ENCODE results near the gene MT1X. TPM values are rescaled to one million over a fixed set of nuclear protein-coding genes. Genes with fewer than 3 reads are reported as not detected.

The MT1X gene
- total and polyA plus RNA-seq, 2 of the 13 experiments (the other 11 are each of a cell fraction or from before 2014, with no cell fraction given), result 19.7 to 288 TPM

DNA sequence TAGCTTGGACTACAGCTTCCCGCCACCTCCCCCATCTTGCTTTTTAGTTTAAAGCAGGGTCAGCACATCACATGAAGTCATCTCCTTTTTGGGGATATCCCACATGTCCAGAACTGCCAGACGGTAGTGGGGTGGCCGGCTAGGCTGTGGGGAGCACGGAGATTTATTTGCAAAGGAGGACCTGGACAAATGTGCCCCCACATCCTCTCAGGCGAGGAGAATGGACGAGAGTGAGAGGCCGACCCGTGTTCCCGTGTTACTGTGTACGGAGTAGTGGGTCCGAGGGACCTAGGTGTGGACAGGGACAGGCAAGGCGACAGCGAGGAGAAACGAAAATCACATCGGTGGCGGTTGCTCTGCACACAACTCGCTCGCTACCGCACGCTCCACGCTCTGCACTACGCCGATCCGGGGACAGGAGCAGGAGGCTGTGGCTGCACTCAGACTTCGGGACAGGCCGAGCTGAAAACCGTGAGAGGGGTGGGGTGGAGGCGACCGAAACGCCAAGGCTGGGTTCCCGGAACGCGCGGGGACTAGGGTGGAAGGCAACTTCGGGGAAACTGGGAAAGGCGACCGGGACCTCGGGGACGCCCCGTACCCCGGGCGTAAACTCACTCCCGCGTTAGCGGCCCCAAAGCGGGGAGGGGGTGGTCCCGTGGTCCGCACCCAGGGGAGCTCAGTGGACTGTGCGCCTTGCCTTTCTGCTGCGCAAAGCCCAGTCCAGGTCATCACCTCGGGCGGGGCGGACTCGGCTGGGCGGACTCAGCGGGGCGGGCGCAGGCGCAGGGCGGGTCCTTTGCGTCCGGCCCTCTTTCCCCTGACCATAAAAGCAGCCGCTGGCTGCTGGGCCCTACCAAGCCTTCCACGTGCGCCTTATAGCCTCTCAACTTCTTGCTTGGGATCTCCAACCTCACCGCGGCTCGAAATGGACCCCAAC lies 44.2 kb upstream of the MT1X start, which contains the start of gene MT1A (continued):
- no peak; the same call in 1 of the 2 replicates for TF ChIP-seq MYC (CRISPR knock-in tag; IDR thresholded peaks at IDR 0.05; ENCODE audit: borderline replicate concordance)
- 0 out of 2 replicates have a peak, but pooled peaks have one; percentile 24 for TF ChIP-seq ZNF343 (CRISPR knock-in tag; IDR thresholded peaks at IDR 0.05)
- TF ChIP-seq, protein P1, sequence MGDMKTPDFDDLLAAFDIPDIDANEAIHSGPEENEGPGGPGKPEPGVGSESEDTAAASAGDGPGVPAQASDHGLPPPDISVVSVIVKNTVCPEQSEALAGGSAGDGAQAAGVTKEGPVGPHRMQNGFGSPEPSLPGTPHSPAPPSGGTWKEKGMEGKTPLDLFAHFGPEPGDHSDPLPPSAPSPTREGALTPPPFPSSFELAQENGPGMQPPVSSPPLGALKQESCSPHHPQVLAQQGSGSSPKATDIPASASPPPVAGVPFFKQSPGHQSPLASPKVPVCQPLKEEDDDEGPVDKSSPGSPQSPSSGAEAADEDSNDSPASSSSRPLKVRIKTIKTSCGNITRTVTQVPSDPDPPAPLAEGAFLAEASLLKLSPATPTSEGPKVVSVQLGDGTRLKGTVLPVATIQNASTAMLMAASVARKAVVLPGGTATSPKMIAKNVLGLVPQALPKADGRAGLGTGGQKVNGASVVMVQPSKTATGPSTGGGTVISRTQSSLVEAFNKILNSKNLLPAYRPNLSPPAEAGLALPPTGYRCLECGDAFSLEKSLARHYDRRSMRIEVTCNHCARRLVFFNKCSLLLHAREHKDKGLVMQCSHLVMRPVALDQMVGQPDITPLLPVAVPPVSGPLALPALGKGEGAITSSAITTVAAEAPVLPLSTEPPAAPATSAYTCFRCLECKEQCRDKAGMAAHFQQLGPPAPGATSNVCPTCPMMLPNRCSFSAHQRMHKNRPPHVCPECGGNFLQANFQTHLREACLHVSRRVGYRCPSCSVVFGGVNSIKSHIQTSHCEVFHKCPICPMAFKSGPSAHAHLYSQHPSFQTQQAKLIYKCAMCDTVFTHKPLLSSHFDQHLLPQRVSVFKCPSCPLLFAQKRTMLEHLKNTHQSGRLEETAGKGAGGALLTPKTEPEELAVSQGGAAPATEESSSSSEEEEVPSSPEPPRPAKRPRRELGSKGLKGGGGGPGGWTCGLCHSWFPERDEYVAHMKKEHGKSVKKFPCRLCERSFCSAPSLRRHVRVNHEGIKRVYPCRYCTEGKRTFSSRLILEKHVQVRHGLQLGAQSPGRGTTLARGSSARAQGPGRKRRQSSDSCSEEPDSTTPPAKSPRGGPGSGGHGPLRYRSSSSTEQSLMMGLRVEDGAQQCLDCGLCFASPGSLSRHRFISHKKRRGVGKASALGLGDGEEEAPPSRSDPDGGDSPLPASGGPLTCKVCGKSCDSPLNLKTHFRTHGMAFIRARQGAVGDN (CRISPR knock-in tag; IDR thresholded peaks at IDR 0.05), result peak; percentile 77
- TF ChIP-seq GABPB1 (CRISPR knock-in tag; IDR thresholded peaks at IDR 0.05), result peak; percentile 58; the same call in 1 of the 2 replicates
- TF ChIP-seq ZNF547 (CRISPR knock-in tag; IDR thresholded peaks at IDR 0.05), result 0 out of 2 replicates have a peak, but pooled peaks have one; percentile 30
- no peak for TF ChIP-seq TCF12 (IDR thresholded peaks at IDR 0.05)
- TF ChIP-seq TCF12 (CRISPR knock-in tag; IDR thresholded peaks at IDR 0.05), result 0 out of 2 replicates have a peak, but pooled peaks have one; percentile 44
- TF ChIP-seq, protein P2, sequence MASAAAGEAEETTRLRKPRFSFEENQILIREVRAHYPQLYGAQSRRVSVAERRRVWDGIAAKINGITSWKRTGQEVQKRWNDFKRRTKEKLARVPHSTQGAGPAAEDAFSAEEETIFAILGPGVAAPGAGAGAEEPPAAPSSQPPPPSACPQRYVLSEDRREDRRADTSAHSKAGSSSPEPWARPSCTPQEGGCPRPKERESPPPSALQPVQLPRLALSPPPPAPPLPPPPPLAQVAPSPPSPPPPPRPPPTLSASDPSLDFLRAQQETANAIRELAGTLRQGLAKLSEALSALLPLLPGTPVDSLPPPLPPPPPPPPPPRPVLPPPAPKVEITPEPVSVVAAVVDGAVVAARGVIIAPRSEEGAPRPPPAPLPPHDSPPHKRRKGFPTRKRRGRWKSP (CRISPR knock-in tag; IDR thresholded peaks at IDR 0.05), result peak; percentile 98
- TF ChIP-seq ETV5 (CRISPR knock-in tag; IDR thresholded peaks at IDR 0.05; ENCODE audit: borderline replicate concordance), result no peak
- 0 out of 2 replicates have a peak, but pooled peaks have one; percentile 28 for TF ChIP-seq HIVEP1 (CRISPR knock-in tag; IDR thresholded peaks at IDR 0.05)
- TF ChIP-seq RBAK (CRISPR knock-in tag; IDR thresholded peaks at IDR 0.05), result no peak
- 0 out of 2 replicates have a peak, but pooled peaks have one; percentile 54 for TF ChIP-seq DNMT1 (CRISPR knock-in tag; IDR thresholded peaks at IDR 0.05)
- TF ChIP-seq POGZ (CRISPR knock-in tag; IDR thresholded peaks at IDR 0.05), result peak; percentile 57; the same call in 1 of the 2 replicates
- TF ChIP-seq, protein P3, sequence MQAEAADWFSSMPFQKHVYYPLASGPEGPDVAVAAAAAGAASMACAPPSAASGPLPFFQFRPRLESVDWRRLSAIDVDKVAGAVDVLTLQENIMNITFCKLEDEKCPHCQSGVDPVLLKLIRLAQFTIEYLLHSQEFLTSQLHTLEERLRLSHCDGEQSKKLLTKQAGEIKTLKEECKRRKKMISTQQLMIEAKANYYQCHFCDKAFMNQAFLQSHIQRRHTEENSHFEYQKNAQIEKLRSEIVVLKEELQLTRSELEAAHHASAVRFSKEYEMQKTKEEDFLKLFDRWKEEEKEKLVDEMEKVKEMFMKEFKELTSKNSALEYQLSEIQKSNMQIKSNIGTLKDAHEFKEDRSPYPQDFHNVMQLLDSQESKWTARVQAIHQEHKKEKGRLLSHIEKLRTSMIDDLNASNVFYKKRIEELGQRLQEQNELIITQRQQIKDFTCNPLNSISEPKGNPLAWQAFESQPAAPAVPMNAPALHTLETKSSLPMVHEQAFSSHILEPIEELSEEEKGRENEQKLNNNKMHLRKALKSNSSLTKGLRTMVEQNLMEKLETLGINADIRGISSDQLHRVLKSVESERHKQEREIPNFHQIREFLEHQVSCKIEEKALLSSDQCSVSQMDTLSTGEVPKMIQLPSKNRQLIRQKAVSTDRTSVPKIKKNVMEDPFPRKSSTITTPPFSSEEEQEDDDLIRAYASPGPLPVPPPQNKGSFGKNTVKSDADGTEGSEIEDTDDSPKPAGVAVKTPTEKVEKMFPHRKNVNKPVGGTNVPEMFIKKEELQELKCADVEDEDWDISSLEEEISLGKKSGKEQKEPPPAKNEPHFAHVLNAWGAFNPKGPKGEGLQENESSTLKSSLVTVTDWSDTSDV (CRISPR knock-in tag; IDR thresholded peaks at IDR 0.05), result 0 out of 2 replicates have a peak, but pooled peaks have one; percentile 68
- peak; percentile 47; the same call in 1 of the 2 replicates for TF ChIP-seq PITX1 (CRISPR knock-in tag; IDR thresholded peaks at IDR 0.05)
- 0 out of 2 replicates have a peak, but pooled peaks have one; percentile 42 for TF ChIP-seq SRY (CRISPR knock-in tag; IDR thresholded peaks at IDR 0.05)
- TF ChIP-seq KDM5B (CRISPR knock-in tag; IDR thresholded peaks at IDR 0.05; ENCODE audit: borderline replicate concordance), result peak; percentile 62
- peak; percentile 52; the same call in 1 of the 2 replicates for TF ChIP-seq DR1 (CRISPR knock-in tag; IDR thresholded peaks at IDR 0.05)

Measured in HepG2 (cell line).